PFSK-1 (cell line): ENCODE results near the gene PVALEF.

Source experiments
- FOXP2 ChIP-seq: optimal IDR thresholded peaks from 2 replicates; pipeline ENCODE3; 2011; ENCODE audit warnings: borderline replicate concordance, control low read depth, inconsistent platforms; ENCODE audit not compliant: insufficient read depth; ENCODE audit errors: extremely low read length, extremely low read depth
- POLR2AphosphoS5 ChIP-seq: IDR thresholded peaks from 2 replicates; pipeline ENCODE4 v1.6.1; 2012; ENCODE audit warnings: low read depth, mild to moderate bottlenecking, control low read depth, low read length, moderate library complexity
- SIN3A ChIP-seq: IDR thresholded peaks from 2 replicates; pipeline ENCODE4 v1.6.1; 2012; ENCODE audit warnings: mild to moderate bottlenecking, low read length, moderate library complexity, borderline replicate concordance; ENCODE audit not compliant: insufficient read depth
- TAF1 ChIP-seq: IDR thresholded peaks from 2 replicates; pipeline ENCODE4 v1.6.1; 2012; ENCODE audit warnings: low read length, control low read depth, borderline replicate concordance; ENCODE audit not compliant: insufficient read depth
- TF ChIP-seq, protein P1 (sequence below), 2 experiments: IDR thresholded peaks; 2 replicates each; pipeline versions ENCODE4 v1.6.1 to v1.8.0; 2011 to 2012; ENCODE audit warnings: low read depth in 2 of 2, low read length in 2 of 2, control low read depth in 1 of 2, inconsistent platforms in 1 of 2, mild to moderate bottlenecking in 1 of 2, moderate library complexity in 1 of 2; ENCODE audit not compliant: insufficient read depth in 1 of 2

The PVALEF gene

DNA sequence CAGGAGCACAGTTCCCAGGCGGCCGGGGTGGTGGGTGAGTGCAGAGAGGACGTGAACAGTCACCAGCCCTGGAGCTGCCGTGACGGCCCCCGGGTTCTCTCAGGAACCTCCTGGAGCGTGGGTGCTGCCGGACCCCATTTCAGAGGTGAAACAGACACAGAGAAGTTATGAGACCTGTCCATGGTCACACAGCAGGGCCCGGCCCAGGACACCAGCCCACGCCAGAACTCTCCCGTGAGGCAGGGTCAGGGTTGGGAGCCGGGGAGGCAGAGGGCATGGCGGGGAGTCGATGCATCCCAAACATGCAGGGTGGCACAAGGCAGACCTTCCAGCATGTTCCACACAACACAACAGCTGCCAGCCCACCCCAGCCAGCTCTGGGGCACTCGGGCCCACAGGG, 3.8 kb upstream of the PVALEF start:
- TF ChIP-seq FOXP2 (no peak), POLR2AphosphoS5 (no peak), TAF1 (no peak), SIN3A (no peak)
- TF ChIP-seq, protein P1, sequence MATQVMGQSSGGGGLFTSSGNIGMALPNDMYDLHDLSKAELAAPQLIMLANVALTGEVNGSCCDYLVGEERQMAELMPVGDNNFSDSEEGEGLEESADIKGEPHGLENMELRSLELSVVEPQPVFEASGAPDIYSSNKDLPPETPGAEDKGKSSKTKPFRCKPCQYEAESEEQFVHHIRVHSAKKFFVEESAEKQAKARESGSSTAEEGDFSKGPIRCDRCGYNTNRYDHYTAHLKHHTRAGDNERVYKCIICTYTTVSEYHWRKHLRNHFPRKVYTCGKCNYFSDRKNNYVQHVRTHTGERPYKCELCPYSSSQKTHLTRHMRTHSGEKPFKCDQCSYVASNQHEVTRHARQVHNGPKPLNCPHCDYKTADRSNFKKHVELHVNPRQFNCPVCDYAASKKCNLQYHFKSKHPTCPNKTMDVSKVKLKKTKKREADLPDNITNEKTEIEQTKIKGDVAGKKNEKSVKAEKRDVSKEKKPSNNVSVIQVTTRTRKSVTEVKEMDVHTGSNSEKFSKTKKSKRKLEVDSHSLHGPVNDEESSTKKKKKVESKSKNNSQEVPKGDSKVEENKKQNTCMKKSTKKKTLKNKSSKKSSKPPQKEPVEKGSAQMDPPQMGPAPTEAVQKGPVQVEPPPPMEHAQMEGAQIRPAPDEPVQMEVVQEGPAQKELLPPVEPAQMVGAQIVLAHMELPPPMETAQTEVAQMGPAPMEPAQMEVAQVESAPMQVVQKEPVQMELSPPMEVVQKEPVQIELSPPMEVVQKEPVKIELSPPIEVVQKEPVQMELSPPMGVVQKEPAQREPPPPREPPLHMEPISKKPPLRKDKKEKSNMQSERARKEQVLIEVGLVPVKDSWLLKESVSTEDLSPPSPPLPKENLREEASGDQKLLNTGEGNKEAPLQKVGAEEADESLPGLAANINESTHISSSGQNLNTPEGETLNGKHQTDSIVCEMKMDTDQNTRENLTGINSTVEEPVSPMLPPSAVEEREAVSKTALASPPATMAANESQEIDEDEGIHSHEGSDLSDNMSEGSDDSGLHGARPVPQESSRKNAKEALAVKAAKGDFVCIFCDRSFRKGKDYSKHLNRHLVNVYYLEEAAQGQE (IDR thresholded peaks at IDR 0.05; ENCODE audit: insufficient read depth in 1 of 2, low read depth in 2 of 2, low read length in 2 of 2) = no peak

DNA sequence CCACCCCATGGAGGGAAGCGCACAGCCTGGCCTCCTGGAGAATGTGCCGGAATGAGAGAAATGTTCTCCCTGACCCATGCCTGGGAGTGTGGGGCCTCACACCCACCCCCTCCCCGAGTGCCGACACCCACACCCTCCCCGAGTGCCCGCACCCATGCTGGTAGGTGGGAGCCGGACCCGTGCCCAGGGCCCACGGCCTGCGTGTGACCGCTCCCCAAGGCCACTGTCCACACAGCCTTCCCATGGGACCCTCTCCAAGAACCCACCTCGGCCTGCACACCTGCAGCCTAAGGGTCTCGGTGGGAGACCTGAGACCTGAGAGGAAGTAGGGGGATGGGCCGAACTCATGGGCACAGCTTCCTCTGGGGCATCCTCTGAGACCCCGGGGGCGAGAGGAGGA, 3.3 kb upstream of the PVALEF start:
- no peak for TF ChIP-seq SIN3A
- TF ChIP-seq, protein P1 (IDR thresholded peaks at IDR 0.05; ENCODE audit: insufficient read depth in 1 of 2, low read depth in 2 of 2, low read length in 2 of 2) = no peak
- TF ChIP-seq POLR2AphosphoS5 = no peak
- no peak for TF ChIP-seq TAF1
- TF ChIP-seq FOXP2 = no peak

DNA sequence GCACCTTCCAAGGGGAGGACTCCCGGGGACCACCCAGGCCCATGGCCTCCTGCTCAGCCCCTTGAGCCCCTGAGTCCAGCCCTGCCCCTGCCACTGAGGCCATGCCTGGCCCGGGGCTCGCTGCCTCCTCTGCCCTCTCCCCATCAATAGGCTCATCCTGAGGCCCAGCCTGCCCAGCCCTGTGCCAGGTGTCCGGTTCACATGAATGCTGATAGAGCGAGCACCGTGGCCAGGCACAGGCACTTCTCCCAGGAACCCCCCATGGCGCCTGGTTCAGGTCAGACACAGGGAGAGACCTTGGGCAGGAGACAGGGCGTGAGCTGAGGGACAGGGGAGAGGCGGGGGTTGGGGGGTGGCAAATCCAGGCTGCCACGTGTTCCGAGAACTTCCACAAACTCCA, 2.8 kb upstream of the PVALEF start:
- TF ChIP-seq SIN3A = no peak

DNA sequence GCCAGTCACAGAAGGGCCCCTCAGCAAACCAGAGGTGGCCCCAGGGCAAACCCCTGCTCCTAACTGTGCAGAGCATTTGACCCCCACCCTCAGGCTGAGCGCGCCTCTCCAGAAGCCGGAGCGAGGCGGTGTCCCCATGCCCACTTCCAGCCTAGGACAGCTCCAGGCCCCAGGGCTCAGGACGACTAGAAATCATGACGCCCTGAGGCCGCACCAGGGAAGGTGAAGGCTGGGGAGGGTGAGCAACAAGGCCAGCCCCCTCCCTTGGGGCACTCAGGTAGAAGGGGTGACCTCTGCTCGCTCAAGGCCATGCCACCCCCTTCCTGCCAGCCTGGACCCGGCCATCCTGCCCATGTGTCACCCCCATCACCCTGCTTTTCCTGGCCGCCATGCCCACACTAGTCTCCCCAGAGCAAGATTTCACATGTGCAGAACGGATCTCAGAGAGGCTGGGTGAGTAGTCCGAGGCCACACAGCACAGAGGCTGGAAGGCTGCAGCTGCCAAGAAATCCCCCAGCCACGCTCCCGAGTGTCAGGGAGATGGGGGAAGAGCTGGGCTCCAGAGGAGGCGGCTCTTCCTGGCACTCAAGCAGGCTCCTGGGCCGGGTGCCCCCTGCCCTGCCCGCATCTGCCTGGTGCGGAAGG, 2.1 kb upstream of the PVALEF start:
- TF ChIP-seq FOXP2 (no peak), TAF1 (no peak), SIN3A (no peak), POLR2AphosphoS5 (no peak)
- TF ChIP-seq, protein P1 (IDR thresholded peaks at IDR 0.05; ENCODE audit: insufficient read depth in 1 of 2, low read depth in 2 of 2, low read length in 2 of 2) = no peak

DNA sequence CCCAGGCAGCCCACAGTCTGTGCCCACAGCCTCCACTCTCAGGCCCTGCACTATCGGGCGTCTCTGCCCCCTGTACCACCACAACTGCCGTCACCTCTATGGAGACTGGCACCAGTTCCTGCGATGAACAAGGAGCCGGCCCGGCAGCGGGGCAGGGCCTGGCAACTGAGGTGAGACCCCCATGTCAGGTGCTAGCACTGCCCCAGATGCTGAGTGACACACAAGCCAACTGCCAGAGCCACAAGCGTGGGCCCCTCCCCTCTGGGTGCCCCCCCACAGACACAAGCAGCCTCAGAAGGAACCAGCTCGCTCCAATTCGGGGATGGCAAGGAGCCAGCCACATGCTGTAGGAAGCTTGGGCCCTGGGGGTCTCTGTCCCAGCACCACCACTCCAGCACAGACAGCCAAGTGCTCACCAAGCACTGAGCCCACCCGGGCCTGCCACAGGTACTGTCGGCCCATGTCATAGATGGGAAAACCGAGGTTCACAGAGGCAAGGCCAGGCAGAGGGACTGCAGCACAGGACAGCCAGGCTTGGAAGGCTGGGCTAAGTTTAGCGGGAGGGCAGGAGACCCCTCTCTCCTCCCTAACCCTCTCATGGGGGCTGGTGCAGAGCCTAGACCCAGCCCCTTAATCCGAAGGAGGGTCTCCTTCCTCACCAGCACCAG, 1.5 kb upstream of the PVALEF start:
- TF ChIP-seq TAF1 = no peak
- TF ChIP-seq POLR2AphosphoS5 = no peak
- no peak for TF ChIP-seq SIN3A
- TF ChIP-seq FOXP2 = no peak
- TF ChIP-seq, protein P1 (IDR thresholded peaks at IDR 0.05; ENCODE audit: insufficient read depth in 1 of 2, low read depth in 2 of 2, low read length in 2 of 2) = no peak
